GM13977 (cell line): Measurements from ENCODE around the gene KIF26B.

Experiments used
- DNase-seq: peaks from one replicate; pipeline ENCODE4 v3.0.0; 2012; ENCODE audit warnings: low spot score
- CTCF ChIP-seq: IDR thresholded peaks from 2 replicates; pipeline ENCODE4 v1.5.1; 2012; ENCODE audit warnings: mild to moderate bottlenecking, control low read depth; ENCODE audit not compliant: insufficient read depth; ENCODE audit errors: extremely low read depth, missing control alignments
- in situ Hi-C: fragments of 300-500 bp; cut with MboI; formaldehyde crosslinking; loops from one replicate; pipeline ENCODE4 v1.12.0; 2022; ENCODE audit warnings: low sequenced_read_pairs, low pct_unique_long_range_greater_than_20kb, mixed read lengths, inconsistent platforms; ENCODE audit not compliant: unreplicated experiment

The KIF26B gene

DNA sequence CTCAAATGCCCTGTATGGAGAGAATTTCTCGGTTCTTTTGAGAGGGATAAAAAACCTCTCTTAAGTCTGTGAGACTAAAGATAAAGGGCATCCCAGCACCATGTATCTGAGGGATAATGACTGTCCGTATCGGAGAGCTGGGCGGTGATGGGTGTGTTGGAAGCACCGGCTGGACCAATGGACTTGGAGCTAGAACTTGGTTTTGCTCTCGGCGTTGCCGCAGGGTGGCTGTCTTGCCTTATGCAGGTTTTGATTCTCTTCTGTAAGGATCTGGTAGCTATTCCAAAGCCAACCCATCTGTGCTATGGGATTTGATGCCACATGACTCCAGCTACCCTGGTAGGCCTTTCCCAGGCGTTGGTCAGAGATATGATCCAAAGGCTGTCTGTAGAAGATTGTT lies 348.8 kb downstream of the KIF26B start:
- no peak for DNase-seq
- in situ Hi-C loops: no loop called here
- no peak for TF ChIP-seq CTCF

- in situ Hi-C loops: no loop called here
- DNase-seq: no peak
- TF ChIP-seq CTCF: no peak
These were observed 355.4 kb downstream of the KIF26B start for GRCh38 chr1:245510144-245510543.

DNA sequence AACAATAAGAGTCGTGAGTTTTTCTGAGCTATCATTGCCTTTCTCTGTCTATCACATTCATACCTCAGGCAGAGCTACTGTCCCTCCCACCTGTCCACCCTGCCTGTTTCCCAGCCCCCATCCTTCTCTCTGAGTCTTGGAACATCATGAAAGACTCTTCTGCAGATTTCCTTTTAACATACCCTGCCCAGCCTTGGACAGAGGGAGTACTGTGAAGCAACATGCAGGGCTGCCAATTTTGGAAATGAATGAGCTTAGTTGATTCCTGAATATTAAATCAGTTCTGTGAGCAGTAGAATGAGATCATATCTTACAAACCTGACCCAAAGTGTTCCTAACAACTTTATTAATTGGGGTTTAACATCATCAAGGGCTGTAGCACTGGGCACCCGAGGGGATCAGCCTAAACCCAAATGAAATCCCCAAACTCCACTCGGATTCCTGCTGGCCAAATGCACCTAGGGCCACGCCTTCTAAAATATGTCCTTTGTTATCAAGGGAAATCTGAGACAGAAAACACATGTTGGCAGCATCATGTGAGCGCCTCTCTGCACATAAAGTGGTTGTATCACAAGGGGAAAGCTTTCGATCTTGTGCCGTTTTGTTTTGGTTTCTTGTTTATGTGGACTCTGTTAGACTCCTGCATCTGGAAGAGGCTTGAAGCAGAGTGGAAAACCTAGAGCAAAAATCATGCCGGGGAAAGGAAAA lies 357.6 kb downstream of the KIF26B start:
- no peak for DNase-seq
- no peak for TF ChIP-seq CTCF
- in situ Hi-C loops: no loop called here

- in situ Hi-C loops: no loop called here
- peak; percentile 26 for DNase-seq
- TF ChIP-seq CTCF: no peak
These were observed 358.3 kb downstream of the KIF26B start for GRCh38 chr1:245512980-245513578.

- peak; percentile 35 for DNase-seq
- in situ Hi-C loops: no loop called here
These were observed 361.5 kb downstream of the KIF26B start for GRCh38 chr1:245516284-245516759.

GRCh38 chr1:245520611-245521010 lies 365.8 kb downstream of the KIF26B start:
- no peak for TF ChIP-seq CTCF
- in situ Hi-C loops: no loop called here
- DNase-seq: no peak

More at GRCh38 chr1:245516284-245516759, 361.5 kb downstream of the KIF26B start:
- peak; percentile 29 for TF ChIP-seq CTCF
